Measurements from ENCODE around the gene ARHGEF40.

The ARHGEF40 gene

DNA sequence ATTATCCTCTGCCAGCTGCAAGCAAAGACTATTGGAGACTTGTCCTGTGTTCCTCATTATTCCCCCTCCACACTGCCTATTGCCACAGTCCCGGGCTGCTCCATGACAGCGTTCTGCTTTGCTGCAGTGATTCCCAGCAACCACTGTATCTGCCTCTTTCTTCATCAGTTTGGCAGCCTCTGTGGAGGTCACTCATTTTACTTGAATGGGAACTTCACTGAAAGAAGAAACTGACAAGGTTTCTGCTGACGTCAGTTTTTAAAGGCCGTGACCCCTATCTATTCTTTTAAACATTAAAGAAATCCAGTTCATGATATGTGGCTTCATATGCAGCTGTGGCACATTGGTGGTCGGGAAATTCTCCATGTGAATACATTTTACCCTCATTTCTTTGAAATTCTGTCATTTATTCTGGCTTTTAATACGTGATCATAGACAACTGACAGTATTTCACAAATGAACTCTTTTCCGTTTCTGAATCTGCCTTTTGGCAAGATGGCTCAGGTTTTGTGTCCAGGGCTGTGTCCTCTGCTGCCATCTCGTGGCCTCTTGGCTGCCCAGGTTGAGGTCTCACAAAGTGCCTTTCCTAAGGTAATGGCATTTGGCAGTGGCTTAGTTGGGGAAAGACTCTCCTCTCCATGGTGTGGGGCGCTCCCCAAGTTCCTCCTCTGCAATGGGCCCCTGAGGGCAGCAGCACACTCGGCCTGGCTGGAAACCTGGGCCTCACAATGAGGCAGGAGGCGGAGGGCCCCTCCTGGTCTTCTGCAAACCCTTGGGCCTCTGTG, 36.6 kb downstream of the ARHGEF40 start:
- in situ Hi-C loops (cut with MboI; ENCODE audit: low sequenced_read_pairs, unreplicated experiment): no loop called here
- peak; percentile 72 for DNase-seq (ENCODE audit: low spot score)
- TF ChIP-seq, protein P1, sequence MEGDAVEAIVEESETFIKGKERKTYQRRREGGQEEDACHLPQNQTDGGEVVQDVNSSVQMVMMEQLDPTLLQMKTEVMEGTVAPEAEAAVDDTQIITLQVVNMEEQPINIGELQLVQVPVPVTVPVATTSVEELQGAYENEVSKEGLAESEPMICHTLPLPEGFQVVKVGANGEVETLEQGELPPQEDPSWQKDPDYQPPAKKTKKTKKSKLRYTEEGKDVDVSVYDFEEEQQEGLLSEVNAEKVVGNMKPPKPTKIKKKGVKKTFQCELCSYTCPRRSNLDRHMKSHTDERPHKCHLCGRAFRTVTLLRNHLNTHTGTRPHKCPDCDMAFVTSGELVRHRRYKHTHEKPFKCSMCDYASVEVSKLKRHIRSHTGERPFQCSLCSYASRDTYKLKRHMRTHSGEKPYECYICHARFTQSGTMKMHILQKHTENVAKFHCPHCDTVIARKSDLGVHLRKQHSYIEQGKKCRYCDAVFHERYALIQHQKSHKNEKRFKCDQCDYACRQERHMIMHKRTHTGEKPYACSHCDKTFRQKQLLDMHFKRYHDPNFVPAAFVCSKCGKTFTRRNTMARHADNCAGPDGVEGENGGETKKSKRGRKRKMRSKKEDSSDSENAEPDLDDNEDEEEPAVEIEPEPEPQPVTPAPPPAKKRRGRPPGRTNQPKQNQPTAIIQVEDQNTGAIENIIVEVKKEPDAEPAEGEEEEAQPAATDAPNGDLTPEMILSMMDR (IDR thresholded peaks at IDR 0.05; ENCODE audit: borderline replicate concordance, control extremely low read depth, extremely low read depth, insufficient read depth, missing control alignments): peak; percentile 94

DNA sequence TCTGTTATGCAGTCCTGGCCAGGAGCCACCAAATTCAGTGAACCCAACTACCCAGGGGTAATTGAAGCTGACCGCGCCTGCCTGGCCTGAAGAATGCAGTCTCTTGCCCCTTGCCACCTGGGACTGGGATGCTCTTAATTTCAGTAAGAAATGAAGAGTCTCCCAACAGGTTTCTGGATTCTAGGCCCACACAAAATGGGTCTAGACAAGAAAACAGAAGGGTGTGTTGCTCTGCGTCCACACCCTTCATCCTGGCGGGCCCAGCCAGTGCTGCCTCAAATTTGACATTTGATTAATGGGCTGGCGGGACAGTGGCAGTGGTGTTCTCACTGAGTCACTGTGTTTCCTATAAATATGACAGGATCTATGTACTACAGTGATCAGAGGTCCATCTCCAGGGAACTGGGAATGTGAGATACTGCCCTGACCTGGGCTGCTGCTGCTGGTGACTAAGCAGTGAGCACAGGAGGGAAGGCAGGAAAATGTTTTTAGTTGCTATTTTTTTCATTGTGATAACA, 37.2 kb downstream of the ARHGEF40 start:
- in situ Hi-C loops (cut with MboI; ENCODE audit: low sequenced_read_pairs, unreplicated experiment): no loop called here
- no peak for DNase-seq (ENCODE audit: low spot score)
- TF ChIP-seq, protein P1 (IDR thresholded peaks at IDR 0.05; ENCODE audit: borderline replicate concordance, control extremely low read depth, extremely low read depth, insufficient read depth, missing control alignments): no peak

DNA sequence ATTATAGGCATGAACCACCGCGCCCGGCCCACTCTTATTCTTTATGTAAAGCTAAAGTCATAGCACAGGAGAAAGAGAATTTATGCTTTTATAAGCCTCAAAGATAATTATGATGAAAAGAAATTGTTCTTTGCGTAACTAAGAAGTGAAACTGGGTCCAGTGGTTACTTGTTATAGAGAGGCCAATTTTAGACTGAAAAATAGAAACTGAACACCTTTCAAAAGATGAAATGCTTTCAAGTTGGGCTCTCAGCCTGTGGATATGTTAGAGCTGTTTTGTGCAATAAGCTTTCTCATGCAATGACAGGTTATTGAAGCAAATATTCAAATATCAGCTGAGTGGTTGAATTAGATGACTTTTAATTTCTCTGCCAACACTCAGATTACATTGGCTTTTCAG, 38.7 kb downstream of the ARHGEF40 start:
- in situ Hi-C loops (cut with MboI; ENCODE audit: low sequenced_read_pairs, unreplicated experiment): no loop called here
- DNase-seq (ENCODE audit: low spot score): no peak
- TF ChIP-seq, protein P1 (IDR thresholded peaks at IDR 0.05; ENCODE audit: borderline replicate concordance, control extremely low read depth, extremely low read depth, insufficient read depth, missing control alignments): no peak

DNA sequence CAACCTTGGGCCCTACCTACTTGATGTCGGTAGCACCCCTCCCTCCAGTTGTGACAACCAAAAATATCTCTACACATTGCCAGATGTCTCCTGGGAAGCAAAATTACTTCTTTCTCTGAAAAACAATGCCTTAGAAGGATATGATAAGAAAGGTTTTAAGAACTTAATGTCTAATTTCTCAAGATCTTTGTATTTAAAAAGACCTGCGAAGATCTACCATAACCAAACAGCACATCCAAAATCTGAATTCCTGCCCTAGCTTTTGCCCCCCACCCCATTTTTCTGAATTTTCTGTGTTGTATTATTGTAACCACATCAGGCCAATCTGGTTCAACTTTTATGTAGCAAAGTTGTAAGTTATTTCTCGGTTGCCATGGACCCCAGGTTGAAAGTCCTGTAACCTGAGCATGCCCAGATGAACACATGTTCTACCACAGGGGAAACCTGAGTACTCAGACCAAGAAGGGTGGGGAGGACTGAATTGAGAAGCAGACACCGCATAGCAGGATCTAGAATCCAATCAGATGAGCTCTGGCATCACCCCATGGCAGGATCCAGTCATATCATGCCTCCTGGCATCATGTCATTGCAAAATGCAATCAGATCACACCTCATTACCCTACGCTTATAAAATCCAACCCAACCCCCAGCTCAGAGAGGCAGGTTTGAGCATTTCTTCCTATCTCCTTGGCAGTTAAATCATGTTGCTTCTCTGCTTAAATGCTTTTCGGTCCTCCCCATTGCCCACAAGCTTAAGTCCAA, 39.5 kb downstream of the ARHGEF40 start:
- no peak for DNase-seq (ENCODE audit: low spot score)
- TF ChIP-seq, protein P1 (IDR thresholded peaks at IDR 0.05; ENCODE audit: borderline replicate concordance, control extremely low read depth, extremely low read depth, insufficient read depth, missing control alignments): no peak
- in situ Hi-C loops (cut with MboI; ENCODE audit: low sequenced_read_pairs, unreplicated experiment): no loop called here

DNA sequence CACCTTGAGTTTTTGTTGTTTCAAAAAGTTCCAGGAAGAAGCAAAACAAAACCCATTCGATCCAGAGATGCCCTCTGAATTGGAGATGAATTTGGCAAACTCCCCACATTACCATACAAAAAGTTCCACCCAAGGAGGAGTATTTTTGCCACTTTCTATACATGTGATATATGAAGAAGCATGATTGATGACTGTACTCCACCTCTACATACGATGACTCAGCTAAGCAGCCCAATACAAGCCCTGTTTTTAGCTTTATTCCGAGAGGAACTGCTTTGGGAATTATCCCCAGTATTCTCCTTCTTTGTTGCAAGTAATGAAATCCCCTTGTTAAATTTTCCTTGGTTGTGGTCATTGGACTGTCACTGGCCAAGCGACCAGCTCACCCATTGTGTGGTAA, 42.2 kb downstream of the ARHGEF40 start:
- DNase-seq (ENCODE audit: low spot score): no peak
- in situ Hi-C loops (cut with MboI; ENCODE audit: low sequenced_read_pairs, unreplicated experiment): no loop called here
- TF ChIP-seq, protein P1 (IDR thresholded peaks at IDR 0.05; ENCODE audit: borderline replicate concordance, control extremely low read depth, extremely low read depth, insufficient read depth, missing control alignments): no peak

DNA sequence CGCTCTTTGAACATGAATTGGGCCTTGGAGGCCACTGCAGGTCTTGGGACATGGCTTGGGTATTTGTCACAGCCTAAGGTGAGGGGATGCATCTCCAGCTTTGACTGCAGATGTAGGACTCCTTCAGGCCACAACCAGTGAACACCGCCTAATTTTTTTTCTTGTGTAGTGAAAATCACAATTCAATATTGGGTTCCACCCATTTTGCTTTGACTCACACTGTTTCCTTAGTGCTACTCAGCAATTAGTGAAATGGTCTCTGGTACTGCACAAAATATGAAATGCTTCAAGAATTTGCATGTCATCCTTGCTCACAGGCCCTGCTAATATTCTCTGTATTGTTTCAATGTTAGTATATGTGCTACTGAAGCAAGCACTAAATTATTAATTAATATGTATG, 43.3 kb downstream of the ARHGEF40 start:
- no peak for DNase-seq (ENCODE audit: low spot score)
- TF ChIP-seq, protein P1 (IDR thresholded peaks at IDR 0.05; ENCODE audit: borderline replicate concordance, control extremely low read depth, extremely low read depth, insufficient read depth, missing control alignments): no peak
- in situ Hi-C loops (cut with MboI; ENCODE audit: low sequenced_read_pairs, unreplicated experiment): no loop called here
